Panc1 (cell line): ENCODE results near the gene PTPN23. TPM values are rescaled to one million over a fixed set of nuclear protein-coding genes. Genes with fewer than 3 reads are reported as not detected.

Experiments used
- ATAC-seq: fragments of 200-7000 bp; cut with Tn5 transposase; 2 replicates; pipeline ENCODE4 v1.9.1; 2020; ENCODE audit warnings: mild to moderate bottlenecking, moderate library complexity
- BruUV-seq: library from RNA; stranded (reverse); fragments of 400-500 nt; replicated peaks from 2 replicates; lab custom pipeline; 2021; lab: Mats Ljungman, UMichigan
- CTCF ChIA-PET: fragments of 300-600 bp; sonication (Branson Sonifier 250); formaldehyde crosslinking; loops from one replicate; lab custom pipeline; 2022; ENCODE audit warnings: antibody characterized with exemption; lab: Charles Lee
- POLR2A ChIA-PET: fragments of 300-600 bp; sonication (Branson Sonifier 250); formaldehyde crosslinking; loops from one replicate; lab custom pipeline; 2022; ENCODE audit warnings: antibody characterized with exemption; lab: Charles Lee
- DNase-seq: peaks from one replicate; pipeline ENCODE4 v3.0.0-alpha.2; 2010; ENCODE audit warnings: low read depth, low spot score
- H3K27ac ChIP-seq: 2 replicates; pipeline ENCODE4 v1.5.1; 2011; ENCODE audit warnings: mild to moderate bottlenecking, low read length, inconsistent platforms
- H3K27me3 ChIP-seq: fragments of 200-500 bp; sonication (Bioruptor generic); 2 replicates; pipeline ENCODE4 v1.6.0; 2014; ENCODE audit warnings: low read length, inconsistent platforms; ENCODE audit not compliant: control insufficient read depth, insufficient read depth
- H3K36me3 ChIP-seq: fragments of 200-500 bp; sonication (Bioruptor generic); 2 replicates; pipeline ENCODE4 v1.5.1; 2014; ENCODE audit warnings: inconsistent platforms, mild to moderate bottlenecking, low read length, moderate library complexity; ENCODE audit not compliant: control insufficient read depth, insufficient read depth
- H3K4me1 ChIP-seq: 2 replicates; pipeline ENCODE4 v1.5.1; 2011; ENCODE audit warnings: inconsistent platforms, mild to moderate bottlenecking, low read length, moderate library complexity; ENCODE audit not compliant: control insufficient read depth, insufficient read depth
- H3K4me3 ChIP-seq, 2 experiments: 2 replicates each; pipeline ENCODE4 v1.5.1; 2011 to 2012; ENCODE audit warnings: low read depth in 2 of 2, low read length in 2 of 2, mild to moderate bottlenecking in 2 of 2, inconsistent platforms in 1 of 2, moderate library complexity in 1 of 2
- H3K9me3 ChIP-seq: fragments of 200-500 bp; sonication (Bioruptor generic); 2 replicates; pipeline ENCODE4 v1.5.1; 2014; ENCODE audit warnings: low read depth, mild to moderate bottlenecking, inconsistent platforms, low read length, moderate library complexity; ENCODE audit not compliant: control insufficient read depth, insufficient read depth
- POLR2AphosphoS5 ChIP-seq: IDR thresholded peaks from 2 replicates; pipeline ENCODE4 v1.6.1; 2012; ENCODE audit warnings: mild to moderate bottlenecking, low read depth, low read length, moderate library complexity
- SIN3A ChIP-seq: IDR thresholded peaks from 2 replicates; pipeline ENCODE4 v1.6.1; 2012; ENCODE audit warnings: low read depth, mild to moderate bottlenecking, low read length, moderate library complexity, borderline replicate concordance; ENCODE audit not compliant: insufficient read depth
- TCF7L2 ChIP-seq: IDR thresholded peaks from 2 replicates; pipeline ENCODE4 v1.6.1; 2011; ENCODE audit warnings: mild to moderate bottlenecking, low read depth, low read length, inconsistent platforms
- in situ Hi-C: cut with HindIII; loops from 2 replicates; pipeline ENCODE4 v1.10.0; 2016; ENCODE audit warnings: low sequenced_read_pairs, low pct_unique_long_range_greater_than_20kb
- intact Hi-C: fragments of 100-400 bp; cut with micrococcal nuclease; formaldehyde crosslinking; loops from one replicate; pipeline ENCODE4 v1.10.0; 2022; ENCODE audit not compliant: unreplicated experiment
- total RNA-seq: library from RNA; stranded (reverse); gene quantifications from one replicate; pipeline ENCODE4 v1.2.1, GENCODE V29; 2021; ENCODE audit not compliant: unreplicated experiment
- TF ChIP-seq, protein P1 (sequence below): fragments of 450-650 bp; IDR thresholded peaks from 2 replicates; pipeline ENCODE4 v1.5.1; 2017; ENCODE audit warnings: mild to moderate bottlenecking
- TF ChIP-seq, protein P2 (sequence below), 2 experiments: IDR thresholded peaks; 2 replicates each; pipeline ENCODE4 v1.6.1; 2011 to 2012; ENCODE audit warnings: low read depth in 2 of 2, control low read depth in 1 of 2, low read length in 1 of 2, mild to moderate bottlenecking in 1 of 2, moderate library complexity in 1 of 2; ENCODE audit not compliant: insufficient read depth in 1 of 2

PTPN23 gene
- total RNA-seq, 1 experiment from 2014 or later, result 35.7 TPM

DNA sequence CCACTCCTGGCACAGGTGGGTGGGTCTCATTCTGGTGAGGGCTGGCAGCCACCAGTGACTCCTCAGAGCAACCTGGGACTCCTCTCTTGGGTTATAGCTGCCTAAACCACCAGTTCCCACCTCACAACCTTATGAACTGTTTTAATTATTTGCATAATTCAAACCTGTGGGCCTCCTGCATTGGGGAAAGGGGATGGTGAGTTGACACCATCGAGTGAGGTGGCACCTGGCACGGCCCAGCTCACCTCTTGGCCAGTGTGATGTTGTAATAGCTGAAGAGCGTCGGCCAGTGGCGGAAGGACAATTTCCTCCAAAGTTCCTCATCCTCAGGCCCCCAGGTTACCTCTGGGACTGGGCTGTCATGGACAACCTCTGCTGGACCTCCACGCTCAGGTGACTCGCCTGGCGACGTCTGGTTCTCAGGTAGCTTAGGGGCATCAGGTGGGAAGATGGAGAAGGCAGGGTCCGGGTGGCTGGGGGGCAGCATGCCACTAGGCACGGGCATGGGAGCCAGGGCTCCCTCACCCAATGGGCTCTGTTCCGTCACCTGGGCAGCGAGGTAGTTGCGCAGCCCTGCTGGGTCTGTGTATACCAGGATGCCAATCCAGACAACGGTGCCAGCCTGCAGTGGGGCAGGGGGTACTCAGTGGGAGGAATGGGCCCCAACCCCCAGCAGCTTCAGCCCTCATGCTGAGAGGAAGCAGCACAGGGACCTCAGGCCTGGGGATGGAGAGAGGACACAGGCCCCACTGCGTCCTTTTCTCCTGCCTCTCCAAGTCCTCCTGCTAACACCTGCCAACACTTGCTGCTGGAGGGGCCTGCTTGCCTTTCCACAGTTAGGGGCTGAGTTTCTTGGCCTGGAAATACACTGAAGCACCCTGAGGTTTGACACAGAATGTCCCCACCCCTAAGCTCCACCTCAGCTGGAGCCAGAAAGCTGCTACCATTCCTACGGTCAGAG is 38.5 kb downstream of the PTPN23 start:
- no peak for TF ChIP-seq TCF7L2
- TF ChIP-seq, protein P1, sequence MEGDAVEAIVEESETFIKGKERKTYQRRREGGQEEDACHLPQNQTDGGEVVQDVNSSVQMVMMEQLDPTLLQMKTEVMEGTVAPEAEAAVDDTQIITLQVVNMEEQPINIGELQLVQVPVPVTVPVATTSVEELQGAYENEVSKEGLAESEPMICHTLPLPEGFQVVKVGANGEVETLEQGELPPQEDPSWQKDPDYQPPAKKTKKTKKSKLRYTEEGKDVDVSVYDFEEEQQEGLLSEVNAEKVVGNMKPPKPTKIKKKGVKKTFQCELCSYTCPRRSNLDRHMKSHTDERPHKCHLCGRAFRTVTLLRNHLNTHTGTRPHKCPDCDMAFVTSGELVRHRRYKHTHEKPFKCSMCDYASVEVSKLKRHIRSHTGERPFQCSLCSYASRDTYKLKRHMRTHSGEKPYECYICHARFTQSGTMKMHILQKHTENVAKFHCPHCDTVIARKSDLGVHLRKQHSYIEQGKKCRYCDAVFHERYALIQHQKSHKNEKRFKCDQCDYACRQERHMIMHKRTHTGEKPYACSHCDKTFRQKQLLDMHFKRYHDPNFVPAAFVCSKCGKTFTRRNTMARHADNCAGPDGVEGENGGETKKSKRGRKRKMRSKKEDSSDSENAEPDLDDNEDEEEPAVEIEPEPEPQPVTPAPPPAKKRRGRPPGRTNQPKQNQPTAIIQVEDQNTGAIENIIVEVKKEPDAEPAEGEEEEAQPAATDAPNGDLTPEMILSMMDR, result no peak
- TF ChIP-seq POLR2AphosphoS5, result no peak
- TF ChIP-seq, protein P2, sequence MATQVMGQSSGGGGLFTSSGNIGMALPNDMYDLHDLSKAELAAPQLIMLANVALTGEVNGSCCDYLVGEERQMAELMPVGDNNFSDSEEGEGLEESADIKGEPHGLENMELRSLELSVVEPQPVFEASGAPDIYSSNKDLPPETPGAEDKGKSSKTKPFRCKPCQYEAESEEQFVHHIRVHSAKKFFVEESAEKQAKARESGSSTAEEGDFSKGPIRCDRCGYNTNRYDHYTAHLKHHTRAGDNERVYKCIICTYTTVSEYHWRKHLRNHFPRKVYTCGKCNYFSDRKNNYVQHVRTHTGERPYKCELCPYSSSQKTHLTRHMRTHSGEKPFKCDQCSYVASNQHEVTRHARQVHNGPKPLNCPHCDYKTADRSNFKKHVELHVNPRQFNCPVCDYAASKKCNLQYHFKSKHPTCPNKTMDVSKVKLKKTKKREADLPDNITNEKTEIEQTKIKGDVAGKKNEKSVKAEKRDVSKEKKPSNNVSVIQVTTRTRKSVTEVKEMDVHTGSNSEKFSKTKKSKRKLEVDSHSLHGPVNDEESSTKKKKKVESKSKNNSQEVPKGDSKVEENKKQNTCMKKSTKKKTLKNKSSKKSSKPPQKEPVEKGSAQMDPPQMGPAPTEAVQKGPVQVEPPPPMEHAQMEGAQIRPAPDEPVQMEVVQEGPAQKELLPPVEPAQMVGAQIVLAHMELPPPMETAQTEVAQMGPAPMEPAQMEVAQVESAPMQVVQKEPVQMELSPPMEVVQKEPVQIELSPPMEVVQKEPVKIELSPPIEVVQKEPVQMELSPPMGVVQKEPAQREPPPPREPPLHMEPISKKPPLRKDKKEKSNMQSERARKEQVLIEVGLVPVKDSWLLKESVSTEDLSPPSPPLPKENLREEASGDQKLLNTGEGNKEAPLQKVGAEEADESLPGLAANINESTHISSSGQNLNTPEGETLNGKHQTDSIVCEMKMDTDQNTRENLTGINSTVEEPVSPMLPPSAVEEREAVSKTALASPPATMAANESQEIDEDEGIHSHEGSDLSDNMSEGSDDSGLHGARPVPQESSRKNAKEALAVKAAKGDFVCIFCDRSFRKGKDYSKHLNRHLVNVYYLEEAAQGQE (IDR thresholded peaks at IDR 0.05; ENCODE audit: insufficient read depth in 1 of 2, low read depth in 2 of 2, low read length in 1 of 2), result no peak
- TF ChIP-seq SIN3A, result no peak
- Histone ChIP-seq H3K27ac (no peak overlapping the region), H3K4me1 (no peaks in the 10 kb centered on the region), H3K4me3 (no peak overlapping the region), H3K9me3 (no peaks in the 10 kb centered on the region), H3K27me3 (no peaks in the 10 kb centered on the region), H3K36me3 (no peaks in the 10 kb centered on the region)
- no peak for ATAC-seq
- no peak for DNase-seq
- intact Hi-C loops (loop anchor here (10.0 kb wide), 1 partner anchor 55 kb away; the partner anchor contains the start of gene SCAP), in situ Hi-C loops (no loop called here)
- BruUV-seq, result no TSS peak
- ChIA-PET POLR2A (no interaction called here), CTCF (no interaction called here)

DNA sequence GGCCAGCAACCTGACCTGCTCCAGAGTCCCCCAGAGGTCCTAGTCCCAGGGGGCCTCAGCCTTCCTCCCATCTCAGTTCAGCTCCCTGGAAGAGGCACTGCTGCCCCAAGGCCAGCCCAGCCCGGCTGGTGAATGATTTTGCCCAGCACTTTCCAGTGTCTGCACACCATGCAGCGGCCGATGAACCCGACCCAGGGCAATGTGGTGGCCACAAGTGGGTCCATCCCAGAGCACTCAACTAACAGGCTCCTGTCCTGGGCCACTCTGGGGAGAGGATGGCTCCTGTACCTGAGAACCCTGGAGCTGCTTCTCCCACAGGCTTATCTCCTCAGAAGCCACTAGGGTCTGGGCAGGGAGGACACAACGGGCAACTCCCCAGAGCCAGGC is 39.2 kb downstream of the PTPN23 start:
- Histone ChIP-seq H3K9me3 (no peaks in the 10 kb centered on the region), H3K4me1 (no peaks in the 10 kb centered on the region), H3K36me3 (no peaks in the 10 kb centered on the region), H3K27ac (no peak overlapping the region), H3K4me3 (no peak overlapping the region), H3K27me3 (no peaks in the 10 kb centered on the region)
- ChIA-PET CTCF (no interaction called here), POLR2A (no interaction called here)
- BruUV-seq, result no TSS peak
- ATAC-seq (no peak), DNase-seq (no peak)
- TF ChIP-seq, protein P2 (IDR thresholded peaks at IDR 0.05; ENCODE audit: insufficient read depth in 1 of 2, low read depth in 2 of 2, low read length in 1 of 2), result no peak
- TF ChIP-seq POLR2AphosphoS5 (no peak), TCF7L2 (no peak), SIN3A (no peak)
- TF ChIP-seq, protein P1, result no peak
- in situ Hi-C loops (no loop called here), intact Hi-C loops (loop anchor here (10.0 kb wide), 1 partner anchor 55 kb away; the partner anchor contains the start of gene SCAP)
